ENCODE data around the gene ARTN.

DNA sequence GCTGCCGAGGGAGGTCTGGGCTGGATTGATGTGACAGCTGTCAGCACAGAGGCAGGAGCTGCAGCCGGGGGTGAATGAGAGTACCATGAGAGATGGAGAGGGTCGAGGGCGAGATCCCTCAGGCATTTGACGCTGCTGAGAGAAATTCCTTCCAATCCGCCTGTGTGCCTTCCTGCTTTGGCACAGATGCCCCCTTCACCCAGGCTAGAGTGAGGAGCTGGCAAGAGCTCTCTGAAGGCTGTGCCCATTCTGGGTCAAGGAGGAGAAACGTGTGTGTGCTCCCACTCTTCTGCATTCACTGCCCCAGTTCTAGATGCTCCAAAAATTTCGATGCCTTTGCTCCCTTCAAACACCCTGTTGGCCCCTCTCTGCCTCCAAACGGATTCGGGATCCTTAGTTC, 4.8 kb downstream of the ARTN start:
- TF ChIP-seq POLR2AphosphoS5 (IDR thresholded peaks at IDR 0.05) = no peak
- TF ChIP-seq, protein P1, sequence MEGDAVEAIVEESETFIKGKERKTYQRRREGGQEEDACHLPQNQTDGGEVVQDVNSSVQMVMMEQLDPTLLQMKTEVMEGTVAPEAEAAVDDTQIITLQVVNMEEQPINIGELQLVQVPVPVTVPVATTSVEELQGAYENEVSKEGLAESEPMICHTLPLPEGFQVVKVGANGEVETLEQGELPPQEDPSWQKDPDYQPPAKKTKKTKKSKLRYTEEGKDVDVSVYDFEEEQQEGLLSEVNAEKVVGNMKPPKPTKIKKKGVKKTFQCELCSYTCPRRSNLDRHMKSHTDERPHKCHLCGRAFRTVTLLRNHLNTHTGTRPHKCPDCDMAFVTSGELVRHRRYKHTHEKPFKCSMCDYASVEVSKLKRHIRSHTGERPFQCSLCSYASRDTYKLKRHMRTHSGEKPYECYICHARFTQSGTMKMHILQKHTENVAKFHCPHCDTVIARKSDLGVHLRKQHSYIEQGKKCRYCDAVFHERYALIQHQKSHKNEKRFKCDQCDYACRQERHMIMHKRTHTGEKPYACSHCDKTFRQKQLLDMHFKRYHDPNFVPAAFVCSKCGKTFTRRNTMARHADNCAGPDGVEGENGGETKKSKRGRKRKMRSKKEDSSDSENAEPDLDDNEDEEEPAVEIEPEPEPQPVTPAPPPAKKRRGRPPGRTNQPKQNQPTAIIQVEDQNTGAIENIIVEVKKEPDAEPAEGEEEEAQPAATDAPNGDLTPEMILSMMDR (IDR thresholded peaks at IDR 0.05) = no peak
